HepG2 (cell line): ENCODE measurements around the gene PLIN4.

Experiments
- BORCS8-MEF2B ChIP-seq: sonication (generic); formaldehyde crosslinking; IDR thresholded peaks from 2 replicates; pipeline ENCODE4 v1.8.0; 2022; ENCODE audit warnings: mild to moderate bottlenecking, missing genetic modification reagents
- FOXP4 ChIP-seq: sonication (generic); formaldehyde crosslinking; IDR thresholded peaks from 2 replicates; pipeline ENCODE4 v1.4.0; 2020; ENCODE audit warnings: missing genetic modification reagents
- LRRFIP1 ChIP-seq: sonication (generic); formaldehyde crosslinking; conservative IDR thresholded peaks from 2 replicates; pipeline ENCODE4 v1.4.0; 2020; ENCODE audit warnings: missing genetic modification reagents
- MZF1 ChIP-seq: sonication (generic); formaldehyde crosslinking; IDR thresholded peaks from 2 replicates; pipeline ENCODE4 v1.8.1; 2023; ENCODE audit warnings: mild to moderate bottlenecking, missing genetic modification reagents, borderline replicate concordance
- RFXANK ChIP-seq: IDR thresholded peaks from 2 replicates; pipeline ENCODE4 v1.6.1; 2016
- TGIF2 ChIP-seq: IDR thresholded peaks from 2 replicates; pipeline ENCODE4 v1.6.1; 2016; ENCODE audit warnings: control low read depth, missing compliant biosample characterization
- ZKSCAN8 ChIP-seq: IDR thresholded peaks from 2 replicates; pipeline ENCODE4 v1.6.1; 2016; ENCODE audit warnings: borderline replicate concordance, missing genetic modification reagents, missing compliant biosample characterization
- ZNF205 ChIP-seq: IDR thresholded peaks from 2 replicates; pipeline ENCODE4 v1.6.1; 2018; ENCODE audit warnings: missing biosample characterization, missing genetic modification reagents
- ZNF331 ChIP-seq: sonication (generic); formaldehyde crosslinking; IDR thresholded peaks from 2 replicates; pipeline ENCODE4 v1.4.0; 2020; ENCODE audit warnings: missing genetic modification reagents
- ZNF382 ChIP-seq: sonication (generic); formaldehyde crosslinking; IDR thresholded peaks from 2 replicates; pipeline ENCODE4 v1.5.0; 2020; ENCODE audit warnings: missing genetic modification reagents, mild to moderate bottlenecking, borderline replicate concordance
- TF ChIP-seq, protein P1 (sequence below), 2 experiments: IDR thresholded peaks; 2 replicates each; pipeline ENCODE4 v1.6.1; 2011 to 2012; ENCODE audit warnings: low read length in 2 of 2, borderline replicate concordance in 1 of 2, low read depth in 1 of 2, mild to moderate bottlenecking in 1 of 2, moderate library complexity in 1 of 2
- TF ChIP-seq, protein P2 (sequence below): sonication (generic); formaldehyde crosslinking; IDR thresholded peaks from 2 replicates; pipeline ENCODE4 v1.8.1; 2023; ENCODE audit warnings: mild to moderate bottlenecking, missing genetic modification reagents, borderline replicate concordance

DNA sequence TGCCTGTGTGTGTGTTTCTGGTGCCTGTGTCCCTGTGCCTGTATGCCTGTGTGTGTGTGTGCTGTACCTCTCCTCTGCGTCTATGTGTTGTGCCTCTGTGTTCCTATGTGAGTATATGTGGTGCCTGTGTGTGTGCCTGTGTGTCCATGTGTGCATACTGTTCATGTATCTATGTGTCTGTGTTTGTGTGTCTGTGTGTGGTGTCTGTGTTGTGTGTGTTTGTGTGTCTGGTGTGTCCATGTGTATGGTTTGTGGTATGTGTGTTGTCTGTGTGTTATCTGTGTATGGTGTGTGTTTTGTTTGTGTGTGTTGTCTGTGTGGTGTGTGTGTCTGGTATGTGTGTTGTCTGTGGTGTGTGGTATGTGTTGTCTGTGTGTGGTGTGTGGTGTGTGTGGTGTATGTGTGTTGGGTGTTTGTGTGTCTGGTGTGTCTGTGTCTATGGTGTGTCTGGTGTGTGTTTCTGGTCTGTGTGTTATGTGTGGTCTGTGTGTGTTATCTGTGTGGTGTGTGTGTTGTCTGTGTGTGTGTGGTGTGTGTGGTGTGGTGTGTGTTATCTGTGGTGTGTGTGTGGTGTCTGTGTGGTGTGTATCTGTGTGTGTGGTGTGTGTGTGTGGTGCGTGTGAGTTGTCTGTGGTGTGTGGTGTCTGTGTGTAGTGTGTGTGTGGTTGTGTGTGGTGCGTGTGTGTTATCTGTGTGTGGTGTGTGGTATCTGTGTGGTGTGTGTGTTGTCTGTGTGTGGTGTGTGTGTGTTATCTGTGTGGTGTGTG is 25.8 kb downstream of the PLIN4 start:
- TF ChIP-seq FOXP4 (CRISPR knock-in tag), result no peak
- no peak for TF ChIP-seq BORCS8-MEF2B (CRISPR knock-in tag)
- no peak for TF ChIP-seq MZF1 (CRISPR knock-in tag)
- no peak for TF ChIP-seq LRRFIP1 (CRISPR knock-in tag)
- TF ChIP-seq, protein P1, sequence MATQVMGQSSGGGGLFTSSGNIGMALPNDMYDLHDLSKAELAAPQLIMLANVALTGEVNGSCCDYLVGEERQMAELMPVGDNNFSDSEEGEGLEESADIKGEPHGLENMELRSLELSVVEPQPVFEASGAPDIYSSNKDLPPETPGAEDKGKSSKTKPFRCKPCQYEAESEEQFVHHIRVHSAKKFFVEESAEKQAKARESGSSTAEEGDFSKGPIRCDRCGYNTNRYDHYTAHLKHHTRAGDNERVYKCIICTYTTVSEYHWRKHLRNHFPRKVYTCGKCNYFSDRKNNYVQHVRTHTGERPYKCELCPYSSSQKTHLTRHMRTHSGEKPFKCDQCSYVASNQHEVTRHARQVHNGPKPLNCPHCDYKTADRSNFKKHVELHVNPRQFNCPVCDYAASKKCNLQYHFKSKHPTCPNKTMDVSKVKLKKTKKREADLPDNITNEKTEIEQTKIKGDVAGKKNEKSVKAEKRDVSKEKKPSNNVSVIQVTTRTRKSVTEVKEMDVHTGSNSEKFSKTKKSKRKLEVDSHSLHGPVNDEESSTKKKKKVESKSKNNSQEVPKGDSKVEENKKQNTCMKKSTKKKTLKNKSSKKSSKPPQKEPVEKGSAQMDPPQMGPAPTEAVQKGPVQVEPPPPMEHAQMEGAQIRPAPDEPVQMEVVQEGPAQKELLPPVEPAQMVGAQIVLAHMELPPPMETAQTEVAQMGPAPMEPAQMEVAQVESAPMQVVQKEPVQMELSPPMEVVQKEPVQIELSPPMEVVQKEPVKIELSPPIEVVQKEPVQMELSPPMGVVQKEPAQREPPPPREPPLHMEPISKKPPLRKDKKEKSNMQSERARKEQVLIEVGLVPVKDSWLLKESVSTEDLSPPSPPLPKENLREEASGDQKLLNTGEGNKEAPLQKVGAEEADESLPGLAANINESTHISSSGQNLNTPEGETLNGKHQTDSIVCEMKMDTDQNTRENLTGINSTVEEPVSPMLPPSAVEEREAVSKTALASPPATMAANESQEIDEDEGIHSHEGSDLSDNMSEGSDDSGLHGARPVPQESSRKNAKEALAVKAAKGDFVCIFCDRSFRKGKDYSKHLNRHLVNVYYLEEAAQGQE (IDR thresholded peaks at IDR 0.05; ENCODE audit: borderline replicate concordance in 1 of 2, low read depth in 1 of 2, low read length in 2 of 2), result no peak
- no peak for TF ChIP-seq ZKSCAN8 (CRISPR knock-in tag)
- no peak for TF ChIP-seq ZNF205 (CRISPR knock-in tag)
- no peak for TF ChIP-seq TGIF2 (CRISPR knock-in tag)
- TF ChIP-seq ZNF382 (CRISPR knock-in tag), result no peak
- TF ChIP-seq, protein P2, sequence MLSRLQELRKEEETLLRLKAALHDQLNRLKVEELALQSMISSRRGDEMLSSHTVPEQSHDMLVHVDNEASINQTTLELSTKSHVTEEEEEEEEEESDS (CRISPR knock-in tag), result no peak
- TF ChIP-seq ZNF331, result no peak
- no peak for TF ChIP-seq RFXANK
